Neural cell (in vitro differentiated cells): ENCODE measurements around the gene TSPEAR.

ENCODE experiments used
- CTCF ChIP-seq: fragments of 450-650 bp; IDR thresholded peaks from 2 replicates; pipeline ENCODE4 v1.5.1; 2014; ENCODE audit warnings: antibody characterized with exemption, mild to moderate bottlenecking, moderate library complexity; ENCODE audit not compliant: poor library complexity, severe bottlenecking
- EZH2 ChIP-seq: fragments of 200-600, 300-800 bp; shearing (Covaris generic), sonication (generic); IDR thresholded peaks from 2 replicates; pipeline ENCODE4 v1.6.1; 2014; ENCODE audit warnings: antibody characterized with exemption, low read length, borderline replicate concordance, mild to moderate bottlenecking; ENCODE audit not compliant: insufficient read depth, poor library complexity, severe bottlenecking
- TF ChIP-seq, protein P1 (sequence below): IDR thresholded peaks from 2 replicates; pipeline ENCODE4 v1.6.1; 2012; ENCODE audit warnings: borderline replicate concordance

DNA sequence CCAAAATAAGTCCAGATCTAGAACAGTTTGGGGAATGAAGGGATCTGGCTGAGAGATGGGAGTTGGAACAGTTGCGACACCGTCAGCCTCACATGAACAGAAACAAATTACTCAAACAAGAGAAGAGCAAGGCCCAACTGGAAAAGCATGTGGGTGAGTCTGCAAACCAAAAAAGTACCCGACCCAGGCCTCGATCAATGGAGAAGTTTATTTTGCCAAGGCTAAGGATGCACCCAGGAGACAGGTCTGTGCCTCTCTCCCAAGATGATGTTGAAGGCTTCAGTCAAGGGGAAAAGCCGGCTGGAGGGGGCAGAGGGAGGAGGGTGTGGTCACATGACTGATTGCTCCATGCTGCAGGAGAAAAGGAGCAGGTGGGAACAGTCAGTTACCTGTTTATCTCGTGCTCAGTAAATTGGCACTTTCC is 213.7 kb downstream of the TSPEAR start:
- TF ChIP-seq CTCF (no peak), EZH2 (no peak)
- TF ChIP-seq, protein P1, sequence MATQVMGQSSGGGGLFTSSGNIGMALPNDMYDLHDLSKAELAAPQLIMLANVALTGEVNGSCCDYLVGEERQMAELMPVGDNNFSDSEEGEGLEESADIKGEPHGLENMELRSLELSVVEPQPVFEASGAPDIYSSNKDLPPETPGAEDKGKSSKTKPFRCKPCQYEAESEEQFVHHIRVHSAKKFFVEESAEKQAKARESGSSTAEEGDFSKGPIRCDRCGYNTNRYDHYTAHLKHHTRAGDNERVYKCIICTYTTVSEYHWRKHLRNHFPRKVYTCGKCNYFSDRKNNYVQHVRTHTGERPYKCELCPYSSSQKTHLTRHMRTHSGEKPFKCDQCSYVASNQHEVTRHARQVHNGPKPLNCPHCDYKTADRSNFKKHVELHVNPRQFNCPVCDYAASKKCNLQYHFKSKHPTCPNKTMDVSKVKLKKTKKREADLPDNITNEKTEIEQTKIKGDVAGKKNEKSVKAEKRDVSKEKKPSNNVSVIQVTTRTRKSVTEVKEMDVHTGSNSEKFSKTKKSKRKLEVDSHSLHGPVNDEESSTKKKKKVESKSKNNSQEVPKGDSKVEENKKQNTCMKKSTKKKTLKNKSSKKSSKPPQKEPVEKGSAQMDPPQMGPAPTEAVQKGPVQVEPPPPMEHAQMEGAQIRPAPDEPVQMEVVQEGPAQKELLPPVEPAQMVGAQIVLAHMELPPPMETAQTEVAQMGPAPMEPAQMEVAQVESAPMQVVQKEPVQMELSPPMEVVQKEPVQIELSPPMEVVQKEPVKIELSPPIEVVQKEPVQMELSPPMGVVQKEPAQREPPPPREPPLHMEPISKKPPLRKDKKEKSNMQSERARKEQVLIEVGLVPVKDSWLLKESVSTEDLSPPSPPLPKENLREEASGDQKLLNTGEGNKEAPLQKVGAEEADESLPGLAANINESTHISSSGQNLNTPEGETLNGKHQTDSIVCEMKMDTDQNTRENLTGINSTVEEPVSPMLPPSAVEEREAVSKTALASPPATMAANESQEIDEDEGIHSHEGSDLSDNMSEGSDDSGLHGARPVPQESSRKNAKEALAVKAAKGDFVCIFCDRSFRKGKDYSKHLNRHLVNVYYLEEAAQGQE = no peak
